Activated CD4-positive, alpha-beta T cell treated with anti-CD3 and anti-CD28 coated beads for 36 hours (primary cell): ENCODE data around the gene CCDC85C. TPM values are rescaled to one million over a fixed set of nuclear protein-coding genes. Genes with fewer than 3 reads are reported as not detected.

Source experiments
- ATAC-seq: fragments of 200-7000 bp; cut with Tn5 transposase; one replicate; pipeline ENCODE4 v1.10.0; 2021; ENCODE audit warnings: mild to moderate bottlenecking, moderate library complexity
- CTCF ChIA-PET: fragments of 350-600 bp; sonication (Branson Sonifier 250); formaldehyde crosslinking; loops from one replicate; lab custom pipeline; 2021; ENCODE audit warnings: antibody characterized with exemption; lab: Charles Lee
- POLR2A ChIA-PET: fragments of 350-600 bp; sonication (Branson Sonifier 250); formaldehyde crosslinking; loops from one replicate; lab custom pipeline; 2021; ENCODE audit warnings: antibody characterized with exemption, inconsistent platforms; lab: Charles Lee
- DNase-seq: peaks from one replicate; pipeline ENCODE4 v3.0.0-alpha.2; 2020
- H3K27ac Mint-ChIP-seq: one replicate; pipeline ENCODE4 v1.8.0; 2021; ENCODE audit warnings: mixed read lengths
- H3K27me3 Mint-ChIP-seq: one replicate; pipeline ENCODE4 v1.8.0; 2021; ENCODE audit warnings: mixed read lengths
- H3K36me3 Mint-ChIP-seq: one replicate; pipeline ENCODE4 v1.8.0; 2021; ENCODE audit warnings: low read depth, mixed read lengths
- H3K4me1 Mint-ChIP-seq: one replicate; pipeline ENCODE4 v1.8.0; 2021; ENCODE audit warnings: mixed read lengths
- H3K4me3 Mint-ChIP-seq: one replicate; pipeline ENCODE4 v1.8.0; 2021; ENCODE audit warnings: mild to moderate bottlenecking, moderate library complexity, mixed read lengths
- H3K9me3 Mint-ChIP-seq: one replicate; pipeline ENCODE4 v1.8.0; 2021; ENCODE audit warnings: low read depth, mixed read lengths
- intact Hi-C, 2 experiments: fragments of 100-400 bp; cut with DNase I in 1 of 2; cut with micrococcal nuclease in 1 of 2; formaldehyde crosslinking; loops; one replicate each; pipeline versions ENCODE4 v1.14.2 to v1.15.1; 2022 to 2024; cut with DNase I, micrococcal nuclease
- total RNA-seq, 2 experiments: library from RNA; stranded (reverse); gene quantifications; one replicate each; pipeline ENCODE4 v1.2.3, GENCODE V29; 2021

The CCDC85C gene
- total RNA-seq, 2 experiments from 2014 or later: 6.1 to 6.2 TPM

DNA sequence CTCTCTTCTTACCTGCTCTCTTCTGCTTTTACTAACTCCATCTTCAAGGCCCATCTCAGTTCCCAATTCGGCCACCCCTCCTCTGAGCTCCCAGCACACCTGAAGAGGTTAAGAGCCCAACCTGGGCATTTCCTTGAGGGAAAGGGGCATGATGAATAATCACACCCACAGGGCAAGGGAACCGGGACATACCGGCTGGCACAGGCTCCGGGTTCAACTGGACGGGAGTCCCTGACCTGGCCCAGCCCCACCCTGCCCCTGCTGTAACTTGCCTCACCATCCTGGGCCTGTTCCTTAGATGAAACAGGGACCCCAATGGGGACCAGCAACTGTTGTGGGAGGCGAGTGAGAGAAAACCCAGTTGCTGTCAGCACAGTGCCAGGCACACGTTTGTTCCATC lies 8.5 kb downstream of the CCDC85C start:
- DNase-seq (no peak), ATAC-seq (no peak)
- CTCF ChIA-PET: no interaction called here
- Mint-ChIP-seq H3K27ac (no peak overlapping the region), H3K36me3 (no peaks in the 10 kb centered on the region), H3K4me1 (peaks cover 10% of the 10 kb centered on the region), H3K9me3 (no peaks in the 10 kb centered on the region), H3K4me3 (no peak overlapping the region), H3K27me3 (no peaks in the 10 kb centered on the region)
- intact Hi-C loops: no loop called here
- POLR2A ChIA-PET: no interaction called here

DNA sequence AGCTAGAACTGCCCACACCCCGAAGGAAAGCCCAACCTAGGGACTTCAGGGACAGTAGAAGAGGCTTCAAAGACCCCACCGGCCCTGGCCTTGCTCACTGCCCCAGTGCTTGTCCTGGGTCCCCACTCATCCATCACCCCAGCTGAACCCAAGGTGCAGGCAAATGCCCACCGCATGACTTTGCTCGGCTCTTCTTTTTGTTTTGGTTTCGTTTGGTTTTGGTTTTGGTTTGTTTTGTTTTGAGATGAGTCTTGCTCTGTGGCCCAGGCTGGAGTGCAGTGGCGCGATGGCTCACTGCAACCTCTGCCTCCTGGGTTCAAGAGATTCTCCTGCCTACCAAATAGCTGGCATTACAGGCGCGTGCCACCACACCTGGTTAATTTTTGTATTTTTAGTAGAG lies 9.0 kb downstream of the CCDC85C start:
- peaks cover 9% of the 10 kb centered on the region for H3K4me1 Mint-ChIP-seq
- intact Hi-C loops: no loop called here
- ChIA-PET POLR2A (no interaction called here), CTCF (interaction anchor here (1.1 kb wide), 2 partner anchors 13 to 653 kb away, joined by 3 read pairs; no protein-coding TSS in a partner anchor)
- H3K36me3 Mint-ChIP-seq: no peaks in the 10 kb centered on the region
- H3K27ac Mint-ChIP-seq: peak overlapping the region; percentile 11
- peak overlapping the region; percentile 15 for H3K4me3 Mint-ChIP-seq
- DNase-seq (peak; percentile 68), ATAC-seq (peak; percentile 94)
- H3K27me3 Mint-ChIP-seq: no peaks in the 10 kb centered on the region
- no peaks in the 10 kb centered on the region for H3K9me3 Mint-ChIP-seq

- no peak overlapping the region for H3K27ac Mint-ChIP-seq
- no peak overlapping the region for H3K4me3 Mint-ChIP-seq
- CTCF ChIA-PET: interaction anchor here (0.6 to 1.1 kb wide), 4 partner anchors 14 to 654 kb away, joined by 3 read pairs; no protein-coding TSS in a partner anchor
- H3K36me3 Mint-ChIP-seq: no peaks in the 10 kb centered on the region
- no peaks in the 10 kb centered on the region for H3K27me3 Mint-ChIP-seq
- POLR2A ChIA-PET: no interaction called here
- no peak for DNase-seq
- no peak for ATAC-seq
- intact Hi-C loops: no loop called here
- H3K9me3 Mint-ChIP-seq: no peaks in the 10 kb centered on the region
- H3K4me1 Mint-ChIP-seq: peaks cover 9% of the 10 kb centered on the region
Observed at GRCh38 chr14:99593971-99594841, 9.8 kb downstream of the CCDC85C start.

DNA sequence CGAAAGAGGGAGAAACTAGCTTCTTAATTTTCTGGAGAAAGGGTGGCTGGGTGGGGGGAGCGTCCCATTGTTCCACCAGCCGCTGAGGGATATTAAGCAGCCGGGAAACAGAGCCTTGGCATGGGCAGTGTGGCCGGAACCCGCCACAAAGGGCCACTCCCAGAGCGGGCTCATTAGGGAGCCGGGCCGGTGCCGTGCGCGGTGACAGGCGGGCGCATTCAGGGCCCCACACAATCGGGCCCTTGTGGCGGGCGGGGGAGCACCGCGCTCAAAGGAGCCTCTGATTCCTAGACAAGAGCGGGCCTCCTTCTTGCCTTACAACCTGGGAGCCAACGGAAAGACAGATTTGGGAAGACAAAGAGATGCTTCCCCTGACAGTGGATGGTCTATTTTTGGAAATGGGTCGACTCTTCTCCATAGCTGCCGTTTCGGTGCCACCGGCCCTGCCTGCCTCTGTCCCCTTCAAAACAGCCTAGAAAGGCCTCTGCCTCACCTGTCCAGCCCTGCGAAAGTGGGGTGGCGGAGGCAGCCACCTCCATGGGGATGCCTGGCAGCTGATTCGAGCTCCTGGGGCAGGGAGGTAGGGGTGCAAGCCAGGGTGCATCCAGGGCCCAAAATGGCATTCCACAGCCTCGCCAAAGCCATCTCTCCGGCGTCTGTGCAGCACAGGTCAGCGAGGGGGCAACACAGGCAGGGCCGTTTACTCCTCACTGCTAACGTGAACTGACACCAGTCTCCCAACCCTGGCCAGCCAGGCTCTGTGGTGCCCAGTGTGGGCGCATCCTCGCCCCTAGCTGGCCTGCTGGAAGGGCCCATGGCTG lies 10.9 kb downstream of the CCDC85C start:
- H3K36me3 Mint-ChIP-seq: no peaks in the 10 kb centered on the region
- H3K4me1 Mint-ChIP-seq: peaks cover 9% of the 10 kb centered on the region
- ATAC-seq: no peak
- H3K27ac Mint-ChIP-seq: no peak overlapping the region
- H3K9me3 Mint-ChIP-seq: no peaks in the 10 kb centered on the region
- CTCF ChIA-PET: no interaction called here
- no peaks in the 10 kb centered on the region for H3K27me3 Mint-ChIP-seq
- DNase-seq: no peak
- intact Hi-C loops: no loop called here
- H3K4me3 Mint-ChIP-seq: no peak overlapping the region
- POLR2A ChIA-PET: no interaction called here

DNA sequence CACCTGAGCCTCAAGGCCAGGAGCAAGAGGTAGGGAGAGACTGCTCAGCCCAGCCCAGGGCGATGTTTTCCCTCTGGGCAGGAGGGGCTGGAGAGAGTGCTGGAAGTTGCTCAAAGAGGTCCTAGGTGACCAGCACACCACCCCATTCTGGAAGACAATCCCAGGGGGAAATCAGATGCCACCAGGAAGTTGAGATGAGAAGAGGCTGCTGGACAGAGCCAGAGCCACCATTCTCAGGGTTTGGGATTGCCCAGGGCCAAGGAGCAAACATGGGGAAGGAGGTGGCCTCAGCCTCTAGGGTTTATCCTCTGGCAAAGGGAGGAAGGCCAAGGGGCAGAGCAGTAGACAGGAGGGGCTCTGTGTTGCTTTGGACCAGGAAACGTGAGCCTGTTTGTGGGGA lies 11.6 kb downstream of the CCDC85C start:
- ChIA-PET POLR2A (no interaction called here), CTCF (no interaction called here)
- no peaks in the 10 kb centered on the region for H3K27me3 Mint-ChIP-seq
- H3K36me3 Mint-ChIP-seq: no peaks in the 10 kb centered on the region
- peaks cover 9% of the 10 kb centered on the region for H3K4me1 Mint-ChIP-seq
- H3K4me3 Mint-ChIP-seq: no peak overlapping the region
- no peaks in the 10 kb centered on the region for H3K9me3 Mint-ChIP-seq
- ATAC-seq (no peak), DNase-seq (no peak)
- no peak overlapping the region for H3K27ac Mint-ChIP-seq
- intact Hi-C loops: no loop called here

GRCh38 chr14:99590746-99591555 lies 13.1 kb downstream of the CCDC85C start:
- Mint-ChIP-seq H3K27me3 (no peaks in the 10 kb centered on the region), H3K4me3 (no peak overlapping the region), H3K27ac (no peak overlapping the region), H3K9me3 (no peaks in the 10 kb centered on the region), H3K36me3 (no peaks in the 10 kb centered on the region), H3K4me1 (peaks cover 9% of the 10 kb centered on the region)
- intact Hi-C loops: no loop called here
- ATAC-seq (no peak), DNase-seq (no peak)
- CTCF ChIA-PET: interaction anchor here (1.5 kb wide), 1 partner anchor 37 kb away, joined by 4 read pairs; no protein-coding TSS in a partner anchor
- POLR2A ChIA-PET: interaction anchor here (0.6 kb wide), 1 partner anchor 110 kb away, joined by 3 read pairs; the partner anchor contains the start of gene SETD3

- H3K27ac Mint-ChIP-seq: no peak overlapping the region
- no peaks in the 10 kb centered on the region for H3K9me3 Mint-ChIP-seq
- no peak overlapping the region for H3K4me3 Mint-ChIP-seq
- ChIA-PET CTCF (interaction anchor here (1.5 kb wide), 1 partner anchor 38 kb away, joined by 4 read pairs; no protein-coding TSS in a partner anchor), POLR2A (no interaction called here)
- no peak for DNase-seq
- no peaks in the 10 kb centered on the region for H3K27me3 Mint-ChIP-seq
- intact Hi-C loops: no loop called here
- ATAC-seq: no peak
- H3K36me3 Mint-ChIP-seq: no peaks in the 10 kb centered on the region
- H3K4me1 Mint-ChIP-seq: peaks cover 3% of the 10 kb centered on the region
Observed at GRCh38 chr14:99589651-99590530, 14.1 kb downstream of the CCDC85C start.

- H3K36me3 Mint-ChIP-seq: no peaks in the 10 kb centered on the region
- ATAC-seq (no peak), DNase-seq (no peak)
- no peak overlapping the region for H3K4me3 Mint-ChIP-seq
- H3K27ac Mint-ChIP-seq: no peak overlapping the region
- H3K9me3 Mint-ChIP-seq: no peaks in the 10 kb centered on the region
- no peaks in the 10 kb centered on the region for H3K4me1 Mint-ChIP-seq
- intact Hi-C loops: no loop called here
- ChIA-PET POLR2A (no interaction called here), CTCF (interaction anchor here (1.2 kb wide), 1 partner anchor 16 kb away, joined by 4 read pairs; no protein-coding TSS in a partner anchor)
- no peaks in the 10 kb centered on the region for H3K27me3 Mint-ChIP-seq
Observed at GRCh38 chr14:99589031-99589441, 15.0 kb downstream of the CCDC85C start.

GRCh38 chr14:99587460-99588278 lies 16.3 kb downstream of the CCDC85C start:
- Mint-ChIP-seq H3K36me3 (no peaks in the 10 kb centered on the region), H3K9me3 (no peaks in the 10 kb centered on the region), H3K4me3 (no peak overlapping the region), H3K4me1 (no peaks in the 10 kb centered on the region), H3K27me3 (no peaks in the 10 kb centered on the region), H3K27ac (no peak overlapping the region)
- ATAC-seq: no peak
- intact Hi-C loops: no loop called here
- POLR2A ChIA-PET: no interaction called here
- DNase-seq: no peak
- CTCF ChIA-PET: interaction anchor here (1.2 kb wide), 1 partner anchor 18 kb away, joined by 4 read pairs; no protein-coding TSS in a partner anchor
